A673 (cell line): ENCODE measurements around the gene KRT36.

Source experiments
- CTCF ChIP-seq: fragments of 300-800, 200-600 bp; sonication (generic); conservative IDR thresholded peaks from 2 replicates; pipeline ENCODE4 v1.5.1; 2017; ENCODE audit warnings: low read depth, mild to moderate bottlenecking, antibody characterized with exemption, low read length, moderate library complexity, mixed read lengths
- EZH2 ChIP-seq: fragments of 200-600 bp; sonication (generic); IDR thresholded peaks from 2 replicates; pipeline ENCODE4 v1.6.1; 2017; ENCODE audit warnings: borderline replicate concordance, low read depth, mild to moderate bottlenecking, mixed read lengths, antibody characterized with exemption, low read length; ENCODE audit not compliant: poor library complexity, severe bottlenecking

- TF ChIP-seq CTCF = no peak
- TF ChIP-seq EZH2 = no peak
These were observed 45.1 kb downstream of the KRT36 start for GRCh38 chr17:41444640-41445039.
